NOMO-1 (cell line): Measurements from ENCODE around the gene ENOX1.

Source experiments
- DNase-seq, 2 experiments: peaks; one replicate each; lab custom pipeline; 2025; ENCODE audit not compliant: unreplicated experiment in 2 of 2; lab: John Stamatoyannopoulos, UW

Gene ENOX1

DNA sequence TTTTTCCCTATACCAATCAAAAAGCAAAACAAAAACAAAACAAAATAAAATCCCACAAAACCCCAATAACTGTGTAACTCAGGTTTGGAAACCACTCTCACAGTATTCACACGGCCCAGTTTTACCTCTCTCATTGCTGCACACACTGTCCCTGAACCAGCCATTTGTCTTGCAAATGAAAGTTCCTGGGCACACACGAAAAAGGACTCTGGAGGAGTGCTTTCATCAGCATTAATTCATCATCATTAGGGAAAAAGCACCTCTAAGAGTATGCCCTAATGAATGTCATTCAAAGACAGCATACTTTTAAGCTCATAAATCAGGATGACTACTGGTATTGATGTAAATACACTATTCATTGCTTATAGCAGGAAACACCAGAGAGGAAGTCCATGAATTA lies 457.1 kb downstream of the ENOX1 start:
- no peak for DNase-seq

DNA sequence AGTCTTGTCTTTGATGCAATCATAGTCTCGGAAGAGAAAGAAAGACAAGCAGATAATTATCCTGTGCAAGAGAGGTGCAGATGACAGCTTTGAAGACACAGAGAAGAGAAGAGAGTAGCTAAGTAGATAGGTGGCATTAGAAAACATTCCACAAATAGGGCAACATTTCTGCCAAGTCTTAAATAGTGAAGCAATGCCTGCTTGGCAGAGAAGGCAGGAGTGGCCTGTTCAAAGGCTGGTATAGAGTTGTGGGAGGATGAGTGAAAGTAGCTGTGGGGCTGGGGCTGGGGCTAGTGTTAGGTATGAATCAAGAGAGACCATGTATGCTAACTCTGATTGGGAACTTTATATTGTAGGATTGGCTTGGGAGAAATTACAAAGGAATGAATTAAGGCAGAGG lies 457.9 kb downstream of the ENOX1 start:
- no peak for DNase-seq

DNA sequence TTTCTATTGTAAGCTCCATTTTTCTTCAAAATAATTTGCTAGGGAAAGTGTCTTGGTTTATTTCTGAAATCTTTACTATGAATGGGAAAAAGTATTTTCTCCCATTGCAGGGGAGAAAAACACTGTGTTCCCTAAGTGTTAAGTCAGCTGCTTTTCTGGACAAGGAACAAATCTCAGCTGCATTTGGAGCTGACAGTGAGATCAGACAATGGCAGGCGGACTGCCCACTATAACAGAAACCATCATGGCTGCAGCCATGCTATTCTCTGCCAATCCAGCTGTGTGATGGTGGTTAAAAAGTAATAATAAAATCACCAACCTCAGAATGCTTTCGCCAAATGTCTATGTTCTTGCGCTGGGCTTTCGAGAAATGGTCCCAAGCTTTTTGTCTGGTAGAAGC lies 460.7 kb downstream of the ENOX1 start:
- no peak for DNase-seq

DNA sequence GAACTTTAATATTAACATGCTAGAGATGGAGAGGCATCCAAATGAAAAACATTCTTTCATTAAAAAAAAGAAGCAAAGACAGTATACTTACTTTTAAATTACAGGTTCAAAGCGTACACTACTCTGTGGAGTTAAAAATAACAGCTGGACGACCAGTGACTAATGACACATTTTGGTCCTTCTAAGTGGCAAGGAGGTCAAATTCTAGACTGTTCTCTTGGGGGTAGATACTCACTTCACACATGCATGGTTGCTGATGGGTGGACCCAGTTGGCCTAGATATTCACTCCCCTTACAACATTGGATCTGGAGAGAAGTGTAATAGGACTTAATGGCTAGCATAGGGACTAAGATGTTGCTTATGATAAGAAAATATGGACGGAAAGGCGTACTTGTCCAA lies 461.1 kb downstream of the ENOX1 start:
- no peak for DNase-seq

DNA sequence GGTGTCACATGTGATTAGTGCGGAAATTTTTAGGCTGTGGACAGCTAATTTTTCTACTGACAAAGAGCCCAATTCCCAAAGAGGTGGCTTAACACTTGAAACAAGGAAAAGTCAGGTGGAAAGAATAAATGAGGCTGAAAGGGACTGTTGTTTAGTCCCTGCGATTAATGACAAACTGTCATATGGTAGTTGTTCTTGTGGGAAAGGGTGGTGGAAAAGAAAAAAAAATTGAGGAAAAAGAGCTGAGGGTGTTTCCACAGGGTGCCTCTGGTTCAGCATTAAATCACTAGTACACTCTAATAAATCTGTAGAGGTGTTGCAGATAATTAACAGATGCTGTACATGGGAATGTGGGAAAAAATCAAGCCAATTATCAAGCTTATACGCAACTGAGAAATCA lies 462.6 kb downstream of the ENOX1 start:
- no peak for DNase-seq

DNA sequence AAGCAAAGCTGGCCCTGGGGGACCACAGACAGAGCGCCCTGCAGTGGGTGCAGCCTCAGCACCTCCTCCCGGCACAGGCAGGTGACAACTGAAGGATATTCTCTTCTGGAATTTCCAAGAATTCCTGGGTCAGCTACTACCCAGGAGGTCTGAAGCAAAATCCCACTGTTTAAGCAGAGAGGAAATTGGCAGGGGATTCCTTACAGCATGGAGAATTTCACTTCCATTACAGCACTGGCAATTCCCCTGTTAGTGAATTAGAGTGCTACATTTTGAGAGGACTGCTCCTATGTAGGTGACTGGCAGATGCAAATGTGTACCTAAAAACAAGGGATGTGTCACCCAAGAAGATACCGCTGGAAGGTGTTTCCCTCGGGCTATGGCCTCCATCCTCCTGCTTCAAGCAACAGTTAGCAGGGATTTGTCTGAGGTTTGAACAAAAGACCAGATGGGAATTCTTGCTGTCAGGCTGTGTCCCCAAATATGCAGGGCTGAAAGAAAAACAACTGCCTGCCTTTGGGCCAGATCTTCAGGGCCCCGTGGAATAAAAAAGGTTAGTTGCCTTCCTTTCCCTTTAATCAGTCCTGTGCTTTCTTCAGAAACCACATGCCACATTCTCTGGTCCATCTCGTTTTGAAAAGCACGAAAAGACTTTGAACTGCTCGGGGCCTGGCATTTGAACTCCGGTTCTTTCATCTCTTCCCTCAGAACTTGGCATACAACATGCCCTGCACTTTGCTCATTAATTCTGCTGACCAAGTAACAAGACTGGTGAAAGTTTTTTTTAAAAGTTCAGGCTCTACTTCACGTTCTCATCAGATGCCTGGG lies 466.9 kb downstream of the ENOX1 start:
- DNase-seq: no peak

DNA sequence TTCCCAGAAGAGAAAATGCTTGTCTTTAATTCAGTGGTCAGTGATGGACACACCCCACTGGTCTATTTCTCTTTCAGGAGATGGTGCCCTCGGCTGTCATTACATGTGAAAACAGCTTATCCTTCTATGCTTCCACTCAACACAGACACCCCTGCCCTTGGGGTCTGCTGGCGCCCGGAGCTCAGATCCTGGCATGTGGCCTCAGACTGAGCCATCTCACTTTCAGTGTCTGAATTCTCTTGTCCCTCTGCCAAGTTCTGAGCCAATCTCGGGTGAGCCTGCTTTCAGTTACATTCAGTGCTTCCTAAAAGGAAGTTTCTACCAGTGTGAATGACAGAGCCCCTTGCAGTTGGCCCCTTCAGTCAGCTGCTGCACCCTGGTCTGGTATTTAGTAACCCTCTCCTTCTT lies 469.8 kb downstream of the ENOX1 start:
- DNase-seq: peak; percentile 72 to 74

DNA sequence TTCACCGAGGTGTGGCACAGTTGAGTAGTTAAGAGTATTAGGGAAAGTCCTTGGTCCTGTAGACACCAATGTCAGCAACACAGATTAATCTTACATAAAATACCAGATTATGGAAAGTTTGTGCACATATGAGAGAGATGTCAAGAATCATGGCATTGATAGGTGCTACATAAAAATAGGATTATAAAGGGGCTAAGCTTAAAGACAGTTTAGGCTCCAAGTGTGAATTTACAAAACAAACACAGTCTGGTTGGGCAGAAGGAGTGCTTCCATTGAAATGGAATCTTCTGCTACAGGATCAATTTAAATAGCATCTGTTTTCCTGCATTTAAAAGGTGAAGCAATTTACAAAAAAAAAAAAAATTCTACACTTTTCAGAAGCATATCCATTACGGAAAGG lies 470.5 kb downstream of the ENOX1 start:
- DNase-seq: no peak

DNA sequence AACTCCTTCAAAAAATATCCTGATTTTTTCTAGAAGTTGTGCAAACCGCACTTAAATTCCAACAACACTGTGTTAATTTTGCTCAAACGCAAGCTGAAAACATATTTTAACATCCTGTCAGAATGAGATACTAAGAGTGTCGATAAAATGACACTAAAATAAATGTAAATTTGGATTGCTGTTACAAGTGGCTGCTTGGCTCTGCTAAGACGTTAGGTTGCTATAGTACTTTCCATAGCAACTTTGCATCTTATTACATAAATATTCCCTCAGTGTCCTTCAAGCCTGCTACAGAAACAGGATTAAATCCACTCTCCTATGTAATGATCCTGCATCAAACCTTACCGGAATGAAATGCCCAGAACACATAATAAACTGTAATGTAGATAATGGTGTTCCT lies 471.2 kb downstream of the ENOX1 start:
- no peak for DNase-seq

DNA sequence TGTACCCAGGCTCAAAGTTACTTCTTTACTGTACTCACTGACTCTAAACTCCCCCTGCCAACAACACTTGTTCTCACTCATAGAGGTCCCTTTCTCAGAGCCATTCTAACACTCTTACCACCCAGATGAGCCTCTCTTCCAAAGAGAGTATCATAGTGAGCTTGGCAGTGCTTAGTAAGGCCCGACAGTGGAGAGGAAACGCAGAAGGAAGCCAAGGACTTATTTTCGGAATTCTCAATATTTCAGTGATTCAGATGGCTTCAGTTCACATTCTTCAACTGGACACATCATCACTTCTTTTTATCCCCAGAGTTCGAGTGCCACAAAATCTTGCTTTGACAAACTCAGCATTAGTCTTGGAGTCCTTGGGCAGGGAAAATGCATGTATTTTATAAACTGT lies 477.5 kb downstream of the ENOX1 start:
- DNase-seq: no peak

DNA sequence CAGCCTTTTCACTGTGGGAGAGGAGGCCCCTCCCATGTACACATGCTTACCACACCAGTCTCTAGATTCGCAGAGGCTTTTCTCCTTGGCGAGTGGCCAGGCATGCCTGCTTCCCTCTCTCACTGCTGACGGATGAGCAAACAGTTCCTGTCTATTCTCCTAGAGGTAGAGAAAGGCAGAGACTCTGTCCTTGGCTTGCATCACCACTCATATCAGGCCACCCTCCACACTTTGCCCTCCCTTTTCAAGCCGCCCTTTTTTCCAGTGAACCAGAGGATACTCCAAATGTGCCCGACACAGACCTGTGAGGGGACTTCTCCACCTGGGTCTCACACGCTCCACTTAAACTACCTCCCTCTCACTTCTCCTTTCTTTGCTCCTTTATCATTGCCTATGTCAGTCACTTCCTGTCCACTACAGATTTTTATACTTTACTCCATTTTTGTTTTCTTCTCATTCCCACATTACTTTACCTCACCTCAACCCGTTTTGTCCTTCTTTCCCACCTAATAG lies 478.8 kb downstream of the ENOX1 start:
- DNase-seq: peak; percentile 78 to 92

DNA sequence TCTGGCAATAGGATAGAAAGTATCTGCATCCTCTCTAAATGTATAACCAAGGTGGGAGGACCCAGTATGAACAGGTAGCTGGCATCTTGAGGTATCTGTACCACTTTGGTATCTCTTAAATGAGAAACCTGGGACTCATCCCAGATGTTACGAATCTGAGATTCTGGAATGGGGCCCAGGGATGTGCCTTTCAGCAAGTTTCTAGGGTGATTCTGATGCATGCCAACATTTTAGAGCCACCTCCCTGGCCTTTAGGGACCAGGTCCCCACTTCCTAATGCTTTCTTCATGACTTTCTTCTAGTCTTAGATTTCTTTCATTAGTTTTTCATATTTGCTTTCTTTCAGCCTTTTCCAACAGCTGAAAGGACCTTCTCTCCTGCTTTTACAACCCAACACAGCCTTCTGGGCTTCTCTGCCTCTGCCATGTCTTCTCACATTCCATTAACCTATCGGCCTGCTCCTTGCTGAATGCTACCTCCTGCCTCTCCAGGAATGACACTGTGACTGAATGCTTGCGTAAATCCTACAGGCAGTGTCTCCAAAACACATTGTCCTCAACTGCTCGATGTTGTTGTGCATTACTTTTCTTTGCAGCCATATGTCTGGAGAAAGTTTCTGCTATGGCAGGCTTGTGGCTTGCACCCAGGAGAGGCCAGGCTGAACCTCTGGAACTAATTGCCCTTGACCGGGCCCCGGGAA lies 479.4 kb downstream of the ENOX1 start:
- no peak for DNase-seq

DNA sequence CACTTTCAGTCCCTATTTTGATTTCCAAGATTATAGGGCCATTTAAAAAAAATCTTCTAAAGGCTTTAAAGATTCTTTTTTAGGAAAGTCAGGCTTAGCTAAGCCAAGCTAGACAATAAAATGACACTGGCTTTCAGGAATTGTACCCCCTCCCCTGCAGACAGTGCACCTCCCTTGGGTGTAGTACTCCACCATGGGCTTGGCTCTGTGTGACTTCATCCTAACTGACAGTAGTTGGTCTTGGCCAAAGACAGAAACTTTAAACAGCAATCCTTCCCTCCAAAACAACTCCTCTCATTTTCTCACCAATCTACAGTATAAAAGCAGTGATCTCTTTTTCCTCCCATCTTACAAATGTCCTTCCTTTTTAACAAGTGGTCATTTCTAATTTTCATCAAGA lies 480.4 kb downstream of the ENOX1 start:
- no peak for DNase-seq

DNA sequence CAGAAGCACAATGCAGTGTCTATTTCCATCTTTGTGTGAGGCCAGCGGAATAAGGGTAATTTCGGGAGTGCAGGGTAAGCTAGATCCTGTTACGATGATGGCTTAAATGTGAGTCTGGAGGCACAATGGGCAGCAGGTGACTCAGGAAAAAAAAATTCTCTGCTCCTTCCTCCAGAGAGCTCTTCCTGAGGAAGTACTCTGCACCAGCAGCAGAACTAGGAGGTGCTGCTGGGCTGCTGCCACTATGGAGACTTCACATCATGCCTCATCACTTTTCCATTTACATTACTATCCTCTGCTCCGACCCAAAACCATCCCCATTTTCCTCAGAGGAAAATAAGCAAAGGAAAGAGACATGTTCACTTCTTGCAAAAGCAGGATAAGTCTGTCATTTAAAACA lies 481.4 kb downstream of the ENOX1 start:
- no peak for DNase-seq

DNA sequence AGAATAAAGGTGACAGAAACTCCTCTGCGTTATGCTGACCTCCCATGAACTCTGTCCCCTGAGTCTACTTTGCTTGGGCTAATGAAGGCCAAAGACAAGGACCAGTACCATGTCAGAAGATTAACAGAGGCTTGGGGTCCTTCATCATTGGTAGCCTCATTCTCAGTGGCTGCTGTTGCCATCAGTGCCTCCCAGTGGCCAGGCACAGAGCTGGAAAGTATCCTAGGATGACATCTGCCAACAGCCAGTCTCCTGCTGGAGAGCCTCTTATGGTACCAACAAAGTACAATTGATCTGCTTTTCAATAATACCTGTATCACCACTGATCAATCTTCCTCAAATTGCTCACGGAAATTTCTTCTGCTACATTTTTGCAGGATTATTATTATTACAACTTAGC lies 481.8 kb downstream of the ENOX1 start:
- no peak for DNase-seq

DNA sequence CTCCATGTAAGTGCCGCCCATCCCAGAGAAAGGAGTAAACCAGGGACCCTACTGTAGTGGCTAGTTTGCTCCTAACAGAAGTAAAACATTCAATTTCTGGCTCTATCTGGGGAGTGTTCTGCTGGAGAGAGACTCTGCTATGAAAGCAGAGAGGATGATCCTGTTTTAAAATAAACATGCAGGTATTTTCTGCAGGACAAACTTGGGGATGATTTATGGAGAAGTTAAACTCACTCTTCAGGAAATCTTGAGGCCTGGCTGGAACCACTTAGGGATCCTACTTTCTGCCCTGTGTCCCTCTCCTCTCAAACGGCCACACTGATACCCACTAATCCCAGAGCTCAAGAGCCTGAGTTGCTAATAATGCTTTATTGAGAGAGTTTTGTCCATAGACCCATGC lies 482.3 kb downstream of the ENOX1 start:
- DNase-seq: no peak

DNA sequence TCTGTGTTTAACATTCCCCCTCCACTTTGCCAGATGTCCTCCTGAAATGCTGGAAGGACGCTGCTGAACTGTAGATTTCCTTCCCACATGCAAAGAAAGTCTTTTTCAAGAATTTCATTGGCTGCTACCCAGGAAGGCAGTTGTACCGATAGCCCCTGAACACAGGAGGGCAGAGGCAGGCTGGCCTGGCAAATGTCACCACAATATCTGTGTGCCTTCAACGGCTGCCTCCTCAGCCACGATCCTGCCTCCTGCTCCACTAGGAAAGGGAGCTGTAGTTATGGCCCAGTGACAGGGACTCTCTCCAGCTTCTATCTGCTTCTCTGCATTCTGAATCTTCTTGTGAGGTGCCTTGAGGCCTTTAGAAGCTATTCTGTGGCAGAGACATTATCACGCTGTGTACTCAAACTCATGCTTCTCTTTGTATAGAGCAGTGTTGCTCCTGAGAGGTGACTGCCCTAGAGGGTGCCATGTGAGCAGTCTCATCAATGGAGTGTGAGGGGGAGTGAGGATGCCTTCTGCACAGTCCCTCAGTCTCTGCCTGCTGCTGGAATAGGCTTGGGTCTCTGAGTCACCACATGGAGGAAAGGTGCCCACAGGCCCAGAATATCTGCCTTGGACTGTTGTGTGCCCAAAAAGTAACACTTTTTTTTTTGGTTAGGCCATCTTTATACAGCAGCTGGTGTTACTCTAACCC lies 483.6 kb downstream of the ENOX1 start:
- DNase-seq: peak; percentile 59 to 61

DNA sequence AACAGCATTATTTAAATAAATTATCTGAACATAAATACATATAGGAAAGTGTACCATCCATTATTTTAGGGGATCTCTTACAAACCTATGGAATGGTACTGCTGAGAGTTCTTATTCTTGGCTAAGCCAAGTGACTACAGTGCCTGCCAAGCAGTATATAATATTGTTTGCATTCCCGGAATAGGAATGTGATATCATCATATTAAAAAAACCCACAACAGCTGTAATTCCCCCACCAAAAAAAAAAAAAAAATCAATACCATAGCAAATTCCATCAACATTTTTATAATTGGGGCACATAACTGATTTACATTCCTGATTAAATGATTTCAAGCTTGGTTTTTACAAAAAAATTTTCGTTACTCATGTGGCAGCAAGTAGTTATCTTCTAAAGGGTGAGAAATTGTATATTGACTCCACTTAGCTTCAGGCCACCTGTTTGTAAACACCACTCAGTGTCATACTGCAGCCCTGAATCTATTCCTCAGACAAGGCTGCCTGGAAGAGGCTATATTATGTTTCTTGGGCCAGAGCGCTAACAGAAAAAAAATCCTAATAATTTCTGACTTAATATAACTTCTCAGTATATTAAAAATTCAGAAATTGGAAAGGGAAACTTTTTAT lies 485.3 kb downstream of the ENOX1 start:
- no peak for DNase-seq

DNA sequence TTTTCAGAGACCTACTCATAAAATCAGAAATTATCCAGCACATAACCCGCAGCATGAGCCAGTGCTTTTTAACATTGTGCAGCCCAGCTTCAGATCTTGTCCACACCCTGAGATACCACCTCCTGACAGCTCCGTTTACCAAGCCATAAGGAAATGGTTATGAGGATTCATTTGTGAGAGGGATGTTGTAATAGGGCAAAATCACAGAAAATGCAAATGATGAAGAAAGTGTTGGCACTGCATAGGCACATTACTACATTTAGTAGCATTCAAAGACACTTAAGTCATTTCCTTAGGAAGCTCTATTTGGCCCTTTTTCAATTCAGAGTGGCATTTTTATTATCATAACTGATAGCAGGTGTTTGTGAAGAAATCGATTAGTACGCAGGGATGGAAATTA lies 485.9 kb downstream of the ENOX1 start:
- DNase-seq: no peak

DNA sequence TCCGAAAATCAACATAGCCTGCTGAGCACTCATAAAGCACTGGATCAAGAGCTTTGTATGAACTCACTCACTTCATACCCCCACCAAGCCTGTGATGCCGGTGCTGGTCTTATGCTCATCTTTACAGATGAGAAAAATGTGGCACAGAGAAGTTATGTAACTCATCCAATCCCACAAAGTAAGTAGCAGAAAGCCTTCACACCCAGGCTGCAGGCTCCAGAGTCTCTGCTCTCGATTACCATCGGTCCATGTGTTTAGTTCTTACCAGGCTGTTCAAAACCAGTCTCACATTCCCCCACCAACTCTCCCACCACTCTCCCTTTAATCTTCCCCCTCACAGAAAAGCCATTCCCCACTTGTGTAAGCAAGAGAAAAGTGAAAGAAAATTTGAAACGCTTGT lies 487.4 kb downstream of the ENOX1 start:
- DNase-seq: no peak

DNA sequence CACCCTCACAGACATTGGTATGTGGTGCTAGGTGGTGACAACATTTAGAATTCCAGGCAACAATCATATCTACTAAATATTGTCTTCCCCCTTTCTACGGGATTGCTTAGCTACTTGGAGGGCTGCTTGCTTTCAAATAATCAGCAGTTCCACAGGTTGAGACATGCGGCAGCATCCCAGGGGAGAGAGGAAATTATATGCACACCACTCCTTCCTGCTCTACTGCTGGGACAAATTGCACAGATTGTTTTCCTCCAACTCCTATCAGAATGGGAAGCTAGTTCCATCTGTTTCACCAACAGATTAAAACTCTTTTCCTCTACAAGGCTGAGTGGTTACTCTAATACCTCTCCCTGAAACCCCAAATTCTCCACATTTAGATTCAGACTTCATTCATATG lies 488.0 kb downstream of the ENOX1 start:
- no peak for DNase-seq
